ENCODE measurements around the gene ZNF581. TPM values are rescaled to one million over a fixed set of nuclear protein-coding genes. Genes with fewer than 3 reads are reported as not detected.

Gene ZNF581
- polyA plus RNA-seq, 1 of the 3 experiments (the other 2 are of a cell fraction): 24.7 TPM

DNA sequence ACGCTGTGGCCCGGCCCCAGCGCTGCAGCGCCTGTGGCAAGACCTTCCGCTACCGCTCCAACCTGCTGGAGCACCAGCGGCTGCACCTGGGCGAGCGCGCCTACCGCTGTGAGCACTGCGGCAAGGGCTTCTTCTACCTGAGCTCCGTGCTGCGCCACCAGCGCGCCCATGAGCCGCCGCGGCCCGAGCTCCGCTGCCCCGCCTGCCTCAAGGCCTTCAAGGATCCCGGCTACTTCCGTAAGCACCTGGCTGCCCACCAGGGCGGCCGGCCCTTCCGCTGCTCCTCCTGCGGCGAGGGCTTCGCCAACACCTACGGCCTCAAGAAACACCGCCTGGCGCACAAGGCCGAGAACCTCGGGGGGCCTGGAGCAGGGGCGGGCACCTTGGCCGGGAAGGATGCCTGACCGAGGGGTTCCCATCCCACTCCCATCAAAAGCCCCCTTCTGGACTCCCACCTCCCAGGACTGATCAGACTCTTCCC lies 27.0 kb upstream of the ZNF581 start:
- Histone ChIP-seq H3K9ac (no peak overlapping the region), H2AFZ (ENCODE audit: low read depth) (no peak overlapping the region), H3K9me3 (no peaks in the 10 kb centered on the region), H3F3A (replicated peaks; ENCODE audit: insufficient read depth) (peaks cover 12% of the 10 kb centered on the region), H3K4me2 (no peak overlapping the region), H3K27ac (ENCODE audit: low read depth in 2 of 2, low read length in 1 of 2) (no peak overlapping the region), H3K79me2 (ENCODE audit: insufficient read depth) (peaks cover 17% of the 10 kb centered on the region; the same call in 1 of the 2 replicates), H3K4me1 (ENCODE audit: control insufficient read depth in 1 of 2, insufficient read depth in 2 of 2, low read depth in 1 of 2, low read length in 1 of 2) (no peaks in the 10 kb centered on the region; a peak in 1 of 4 replicates), H3K27me3 (ENCODE audit: insufficient read depth) (no peaks in the 10 kb centered on the region), H3K36me3 (replicated peaks in 1 of 2; ENCODE audit: control insufficient read depth in 1 of 2, insufficient read depth in 2 of 2, low read length in 1 of 2) (peaks cover 0 to 33% of the 10 kb centered on the region in 2 experiments), H3K9me2 (no peaks in the 10 kb centered on the region), H3K4me3 (ENCODE audit: low read depth in 2 of 2, low read length in 1 of 2) (no peak overlapping the region), H4K20me1 (ENCODE audit: insufficient read depth) (peaks cover 18% of the 10 kb centered on the region)
- no peak for DNase-seq
- TF ChIP-seq, protein P1, sequence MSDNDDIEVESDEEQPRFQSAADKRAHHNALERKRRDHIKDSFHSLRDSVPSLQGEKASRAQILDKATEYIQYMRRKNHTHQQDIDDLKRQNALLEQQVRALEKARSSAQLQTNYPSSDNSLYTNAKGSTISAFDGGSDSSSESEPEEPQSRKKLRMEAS (IDR thresholded peaks at IDR 0.05; ENCODE audit: low read depth): no peak
- WGBS (ENCODE audit: low lambda C conversion rate): 97% methylated on average over 31 of the region's 38 CpGs
- ChIA-PET POLR2A (no interaction called here), CTCF (interaction anchor here (0.6 to 6.7 kb wide), 2 partner anchors 16 to 99 kb away, joined by 3 to 40 read pairs; no protein-coding TSS in a partner anchor)

DNA sequence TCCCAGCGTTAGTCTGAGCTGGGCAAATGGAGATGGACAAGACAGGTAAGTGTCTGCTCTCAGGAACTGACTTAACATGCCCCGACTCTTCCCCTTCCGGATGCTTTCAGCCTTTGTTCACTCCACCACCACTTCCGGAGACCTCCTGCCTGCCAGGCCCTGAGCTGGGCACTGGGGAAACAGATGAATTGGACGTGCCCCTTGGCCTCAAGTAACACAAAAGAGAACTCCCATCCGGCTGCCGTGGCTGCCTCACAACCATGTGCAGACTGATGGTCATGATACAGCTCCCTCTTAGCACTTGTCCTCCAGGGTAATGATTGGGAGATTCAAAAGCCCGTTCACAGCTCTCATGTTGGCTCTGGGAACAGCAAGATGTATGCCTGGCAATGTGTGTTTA lies 26.0 kb upstream of the ZNF581 start:
- H3K9me2 ChIP-seq: no peaks in the 10 kb centered on the region
- no peak overlapping the region for H3K4me2 ChIP-seq
- POLR2A ChIA-PET: interaction anchor here (3.1 kb wide), 1 partner anchor 11 kb away, joined by 10 read pairs; the partner anchor contains the start of gene ZNF865
- peaks cover 9% of the 10 kb centered on the region for H4K20me1 ChIP-seq (ENCODE audit: insufficient read depth)
- H3K79me2 ChIP-seq (ENCODE audit: insufficient read depth): peaks cover 7% of the 10 kb centered on the region; the same call in 1 of the 2 replicates
- H3K9ac ChIP-seq: no peak overlapping the region
- TF ChIP-seq, protein P2, sequence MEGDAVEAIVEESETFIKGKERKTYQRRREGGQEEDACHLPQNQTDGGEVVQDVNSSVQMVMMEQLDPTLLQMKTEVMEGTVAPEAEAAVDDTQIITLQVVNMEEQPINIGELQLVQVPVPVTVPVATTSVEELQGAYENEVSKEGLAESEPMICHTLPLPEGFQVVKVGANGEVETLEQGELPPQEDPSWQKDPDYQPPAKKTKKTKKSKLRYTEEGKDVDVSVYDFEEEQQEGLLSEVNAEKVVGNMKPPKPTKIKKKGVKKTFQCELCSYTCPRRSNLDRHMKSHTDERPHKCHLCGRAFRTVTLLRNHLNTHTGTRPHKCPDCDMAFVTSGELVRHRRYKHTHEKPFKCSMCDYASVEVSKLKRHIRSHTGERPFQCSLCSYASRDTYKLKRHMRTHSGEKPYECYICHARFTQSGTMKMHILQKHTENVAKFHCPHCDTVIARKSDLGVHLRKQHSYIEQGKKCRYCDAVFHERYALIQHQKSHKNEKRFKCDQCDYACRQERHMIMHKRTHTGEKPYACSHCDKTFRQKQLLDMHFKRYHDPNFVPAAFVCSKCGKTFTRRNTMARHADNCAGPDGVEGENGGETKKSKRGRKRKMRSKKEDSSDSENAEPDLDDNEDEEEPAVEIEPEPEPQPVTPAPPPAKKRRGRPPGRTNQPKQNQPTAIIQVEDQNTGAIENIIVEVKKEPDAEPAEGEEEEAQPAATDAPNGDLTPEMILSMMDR (IDR thresholded peaks at IDR 0.05): no peak
- peaks cover 0 to 33% of the 10 kb centered on the region in 2 experiments for H3K36me3 ChIP-seq (replicated peaks in 1 of 2; ENCODE audit: control insufficient read depth in 1 of 2, insufficient read depth in 2 of 2, low read length in 1 of 2)
- H3K4me3 ChIP-seq (ENCODE audit: low read depth in 2 of 2, low read length in 1 of 2): no peak overlapping the region
- no peaks in the 10 kb centered on the region for H3K27me3 ChIP-seq (ENCODE audit: insufficient read depth)
- no peak for DNase-seq
- H3K27ac ChIP-seq (ENCODE audit: low read depth in 2 of 2, low read length in 1 of 2): no peak overlapping the region
- H2AFZ ChIP-seq (ENCODE audit: low read depth): no peak overlapping the region
- WGBS (ENCODE audit: low lambda C conversion rate): 94% methylated on average over 8 of the region's 8 CpGs
- no peaks in the 10 kb centered on the region for H3K4me1 ChIP-seq (ENCODE audit: control insufficient read depth in 1 of 2, insufficient read depth in 2 of 2, low read depth in 1 of 2, low read length in 1 of 2)
- H3F3A ChIP-seq (replicated peaks; ENCODE audit: insufficient read depth): peaks cover 12% of the 10 kb centered on the region
- H3K9me3 ChIP-seq: no peaks in the 10 kb centered on the region
- CTCF ChIA-PET: interaction anchor here (6.7 kb wide), 1 partner anchor 15 kb away, joined by 40 read pairs; no protein-coding TSS in a partner anchor

DNA sequence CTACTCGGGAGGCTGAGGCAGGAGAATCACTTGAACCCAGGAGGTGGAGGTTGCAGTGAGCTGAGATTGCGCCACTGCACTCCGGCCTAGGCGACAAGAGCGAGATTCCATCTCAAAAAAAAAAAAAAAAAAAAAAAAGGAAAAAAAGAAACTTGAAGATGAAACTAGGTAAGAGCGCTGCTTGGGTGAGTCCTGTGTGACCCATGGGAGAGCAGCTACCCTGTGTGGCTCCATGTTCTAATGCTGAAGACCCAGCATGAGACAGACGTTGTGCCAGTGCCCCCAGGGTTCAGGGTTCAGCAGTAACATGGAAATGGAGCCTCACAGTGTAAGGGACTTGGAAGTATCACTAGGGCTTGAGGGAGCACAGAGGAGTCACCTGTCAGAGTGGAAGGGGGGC lies 25.0 kb upstream of the ZNF581 start:
- ChIA-PET CTCF (interaction anchor here (1.4 to 6.7 kb wide), 3 partner anchors 12 to 477 kb away, joined by 3 to 40 read pairs (median 4); no protein-coding TSS in a partner anchor), POLR2A (interaction anchor here (3.1 kb wide), 1 partner anchor 12 kb away, joined by 10 read pairs; the partner anchor contains the start of gene ZNF865)
- 93% methylated on average over 7 of the region's 7 CpGs for WGBS (ENCODE audit: low lambda C conversion rate)
- Histone ChIP-seq H3K27me3 (ENCODE audit: insufficient read depth) (no peaks in the 10 kb centered on the region), H3K79me2 (ENCODE audit: insufficient read depth) (peaks cover 7% of the 10 kb centered on the region; the same call in 1 of the 2 replicates), H3K9ac (no peak overlapping the region), H3K9me3 (no peaks in the 10 kb centered on the region), H2AFZ (ENCODE audit: low read depth) (no peak overlapping the region), H3K27ac (ENCODE audit: low read depth in 2 of 2, low read length in 1 of 2) (no peak overlapping the region), H3K36me3 (replicated peaks in 1 of 2; ENCODE audit: control insufficient read depth in 1 of 2, insufficient read depth in 2 of 2, low read length in 1 of 2) (peaks cover 0 to 32% of the 10 kb centered on the region in 2 experiments), H4K20me1 (ENCODE audit: insufficient read depth) (no peaks in the 10 kb centered on the region), H3K4me2 (no peak overlapping the region), H3K4me3 (ENCODE audit: low read depth in 2 of 2, low read length in 1 of 2) (no peak overlapping the region), H3K9me2 (no peaks in the 10 kb centered on the region), H3K4me1 (ENCODE audit: control insufficient read depth in 1 of 2, insufficient read depth in 2 of 2, low read depth in 1 of 2, low read length in 1 of 2) (no peaks in the 10 kb centered on the region), H3F3A (replicated peaks; ENCODE audit: insufficient read depth) (peaks cover 12% of the 10 kb centered on the region)
- DNase-seq: no peak
- 0 out of 2 replicates have a peak, but pooled peaks have one; percentile 6 for TF ChIP-seq JUND (IDR thresholded peaks at IDR 0.05)
- TF ChIP-seq, protein P3, sequence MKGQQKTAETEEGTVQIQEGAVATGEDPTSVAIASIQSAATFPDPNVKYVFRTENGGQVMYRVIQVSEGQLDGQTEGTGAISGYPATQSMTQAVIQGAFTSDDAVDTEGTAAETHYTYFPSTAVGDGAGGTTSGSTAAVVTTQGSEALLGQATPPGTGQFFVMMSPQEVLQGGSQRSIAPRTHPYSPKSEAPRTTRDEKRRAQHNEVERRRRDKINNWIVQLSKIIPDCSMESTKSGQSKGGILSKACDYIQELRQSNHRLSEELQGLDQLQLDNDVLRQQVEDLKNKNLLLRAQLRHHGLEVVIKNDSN (IDR thresholded peaks at IDR 0.05; ENCODE audit: borderline replicate concordance, low read depth): no peak
- TF ChIP-seq, protein P4, sequence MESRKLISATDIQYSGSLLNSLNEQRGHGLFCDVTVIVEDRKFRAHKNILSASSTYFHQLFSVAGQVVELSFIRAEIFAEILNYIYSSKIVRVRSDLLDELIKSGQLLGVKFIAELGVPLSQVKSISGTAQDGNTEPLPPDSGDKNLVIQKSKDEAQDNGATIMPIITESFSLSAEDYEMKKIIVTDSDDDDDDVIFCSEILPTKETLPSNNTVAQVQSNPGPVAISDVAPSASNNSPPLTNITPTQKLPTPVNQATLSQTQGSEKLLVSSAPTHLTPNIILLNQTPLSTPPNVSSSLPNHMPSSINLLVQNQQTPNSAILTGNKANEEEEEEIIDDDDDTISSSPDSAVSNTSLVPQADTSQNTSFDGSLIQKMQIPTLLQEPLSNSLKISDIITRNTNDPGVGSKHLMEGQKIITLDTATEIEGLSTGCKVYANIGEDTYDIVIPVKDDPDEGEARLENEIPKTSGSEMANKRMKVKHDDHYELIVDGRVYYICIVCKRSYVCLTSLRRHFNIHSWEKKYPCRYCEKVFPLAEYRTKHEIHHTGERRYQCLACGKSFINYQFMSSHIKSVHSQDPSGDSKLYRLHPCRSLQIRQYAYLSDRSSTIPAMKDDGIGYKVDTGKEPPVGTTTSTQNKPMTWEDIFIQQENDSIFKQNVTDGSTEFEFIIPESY (IDR thresholded peaks at IDR 0.05; ENCODE audit: borderline replicate concordance, low read depth): no peak

All from SK-N-SH (cell line).